H9 (cell line): ENCODE data around the gene CDK14. TPM values are rescaled to one million over a fixed set of nuclear protein-coding genes. Genes with fewer than 3 reads are reported as not detected.

Experiments used
- DNase-seq: peaks from one replicate; pipeline ENCODE4 v3.0.0-alpha.2; 2017
- H2AFZ ChIP-seq: one replicate; pipeline ENCODE4 v1.6.1; 2013; ENCODE audit warnings: mild to moderate bottlenecking, low read length, control low read depth, moderate library complexity
- H2AK5ac ChIP-seq: 2 replicates; pipeline ENCODE4 v1.6.1; 2013; ENCODE audit warnings: low read length, control low read depth, mixed read lengths; ENCODE audit not compliant: insufficient read length
- H2BK120ac ChIP-seq: one replicate; pipeline ENCODE4 v1.6.1; 2013; ENCODE audit warnings: low read depth, mild to moderate bottlenecking, low read length, control low read depth, inconsistent platforms; ENCODE audit not compliant: poor library complexity, severe bottlenecking
- H2BK12ac ChIP-seq: 2 replicates; pipeline ENCODE4 v1.6.1; 2013; ENCODE audit warnings: low read length, control low read depth, mixed read lengths, low read depth; ENCODE audit not compliant: insufficient read length
- H2BK15ac ChIP-seq: 2 replicates; pipeline ENCODE4 v1.6.1; 2013; ENCODE audit warnings: low read depth, low read length, control low read depth
- H2BK20ac ChIP-seq: one replicate; pipeline ENCODE4 v1.6.1; 2013; ENCODE audit warnings: low read depth, mild to moderate bottlenecking, low read length, control low read depth, inconsistent platforms; ENCODE audit not compliant: poor library complexity, severe bottlenecking
- H2BK5ac ChIP-seq: 2 replicates; pipeline ENCODE4 v1.6.1; 2013; ENCODE audit warnings: low read length, control low read depth, mixed read lengths; ENCODE audit not compliant: insufficient read length
- H3K14ac ChIP-seq: 2 replicates; pipeline ENCODE4 v1.6.1; 2013; ENCODE audit warnings: low read length, control low read depth; ENCODE audit not compliant: insufficient read depth
- H3K18ac ChIP-seq: 2 replicates; pipeline ENCODE4 v1.6.1; 2013; ENCODE audit warnings: low read depth, mild to moderate bottlenecking, mixed read lengths, low read length, control low read depth; ENCODE audit not compliant: insufficient read length
- H3K23ac ChIP-seq: 2 replicates; pipeline ENCODE4 v1.6.1; 2013; ENCODE audit warnings: low read length, control low read depth, mixed read lengths, low read depth; ENCODE audit not compliant: insufficient read length
- H3K23me2 ChIP-seq: 2 replicates; pipeline ENCODE4 v1.6.1; 2013; ENCODE audit warnings: low read depth, mild to moderate bottlenecking, mixed read lengths, low read length, control low read depth; ENCODE audit not compliant: insufficient read length, poor library complexity, severe bottlenecking
- H3K27ac ChIP-seq: 2 replicates; pipeline ENCODE4 v1.5.1; 2013; ENCODE audit warnings: low read length, control low read depth, mixed read lengths, low read depth; ENCODE audit not compliant: insufficient read length
- H3K27me3 ChIP-seq: 2 replicates; pipeline ENCODE4 v1.6.1; 2013; ENCODE audit warnings: low read length, control low read depth, inconsistent platforms; ENCODE audit not compliant: insufficient read depth
- H3K4ac ChIP-seq: 2 replicates; pipeline ENCODE4 v1.6.1; 2013; ENCODE audit warnings: low read depth, mild to moderate bottlenecking, control low read depth, inconsistent platforms, low read length, moderate library complexity
- H3K4me1 ChIP-seq: 2 replicates; pipeline ENCODE4 v1.6.1; 2013; ENCODE audit warnings: low read length, control low read depth, inconsistent platforms; ENCODE audit not compliant: insufficient read depth
- H3K4me2 ChIP-seq: 2 replicates; pipeline ENCODE4 v1.6.1; 2013; ENCODE audit warnings: low read length, control low read depth, mixed read lengths; ENCODE audit not compliant: insufficient read length, insufficient read depth
- H3K56ac ChIP-seq: 2 replicates; pipeline ENCODE4 v1.6.1; 2013; ENCODE audit warnings: low read depth, mild to moderate bottlenecking, mixed read lengths, low read length, control low read depth; ENCODE audit not compliant: insufficient read length
- H3K79me1 ChIP-seq: 2 replicates; pipeline ENCODE4 v1.6.1; 2013; ENCODE audit warnings: low read depth, mild to moderate bottlenecking, moderate library complexity, low read length, control low read depth, inconsistent platforms; ENCODE audit not compliant: insufficient read depth, poor library complexity, severe bottlenecking
- H3K79me2 ChIP-seq: 2 replicates; pipeline ENCODE4 v1.6.1; 2013; ENCODE audit warnings: low read length, control low read depth, inconsistent platforms; ENCODE audit not compliant: insufficient read depth
- H3K9ac ChIP-seq: 2 replicates; pipeline ENCODE4 v1.6.1; 2013; ENCODE audit warnings: low read length, control low read depth, mixed read lengths; ENCODE audit not compliant: insufficient read length; ENCODE audit errors: extremely low read depth
- H3K9me3 ChIP-seq: one replicate; pipeline ENCODE4 v1.6.1; 2013; ENCODE audit warnings: low read depth, low read length, inconsistent platforms; ENCODE audit not compliant: control insufficient read depth
- H3T11ph ChIP-seq: one replicate; pipeline ENCODE4 v1.6.1; 2013; ENCODE audit warnings: mild to moderate bottlenecking, low read length, control low read depth, inconsistent platforms
- H4K20me1 ChIP-seq: one replicate; pipeline ENCODE4 v1.6.1; 2013; ENCODE audit not compliant: control insufficient read depth, insufficient read length, insufficient read depth
- H4K5ac ChIP-seq: 2 replicates; pipeline ENCODE4 v1.6.1; 2013; ENCODE audit warnings: low read depth, mild to moderate bottlenecking, mixed read lengths, low read length, control low read depth; ENCODE audit not compliant: insufficient read length
- H4K8ac ChIP-seq: replicated peaks from 2 replicates; pipeline ENCODE4 v1.6.1; 2013; ENCODE audit warnings: low read length, control low read depth, mixed read lengths, low read depth; ENCODE audit not compliant: insufficient read length
- H4K91ac ChIP-seq: 2 replicates; pipeline ENCODE4 v1.6.1; 2013; ENCODE audit warnings: low read depth, mild to moderate bottlenecking, moderate library complexity, mixed read lengths, low read length, control low read depth; ENCODE audit not compliant: insufficient read length
- H3K27ac Mint-ChIP-seq, 3 experiments: 2 replicates in 2 of 3; 3 replicates in 1 of 3; pipeline ENCODE4 v1.8.0; 2020 to 2021; ENCODE audit warnings: mixed read lengths in 3 of 3, mild to moderate bottlenecking in 1 of 3, moderate library complexity in 1 of 3
- H3K27me3 Mint-ChIP-seq: 2 replicates; pipeline ENCODE4 v1.8.0; 2021; ENCODE audit warnings: low read depth, mild to moderate bottlenecking, moderate library complexity, mixed read lengths
- H3K36me3 Mint-ChIP-seq, 3 experiments: 2 replicates in 2 of 3; 3 replicates in 1 of 3; pipeline ENCODE4 v1.8.0; 2020 to 2021; ENCODE audit warnings: low read depth in 3 of 3, mixed read lengths in 3 of 3; ENCODE audit not compliant: insufficient read depth in 1 of 3
- H3K4me1 Mint-ChIP-seq, 2 experiments: 2 replicates each; pipeline ENCODE4 v1.8.0; 2020; ENCODE audit warnings: mixed read lengths in 2 of 2
- H3K4me3 Mint-ChIP-seq, 2 experiments: 2 replicates in 1 of 2; 3 replicates in 1 of 2; pipeline ENCODE4 v1.8.0; 2020 to 2021; ENCODE audit warnings: mild to moderate bottlenecking in 2 of 2, mixed read lengths in 2 of 2, moderate library complexity in 1 of 2
- H3K9me3 Mint-ChIP-seq, 2 experiments: 2 replicates in 1 of 2; 3 replicates in 1 of 2; pipeline ENCODE4 v1.8.0; 2020; ENCODE audit warnings: mild to moderate bottlenecking in 2 of 2, mixed read lengths in 2 of 2, moderate library complexity in 1 of 2
- CTCF ChIP-seq: fragments of 200-600 bp; sonication (generic); conservative IDR thresholded peaks from 3 replicates; pipeline ENCODE4 v1.8.0; 2021; ENCODE audit warnings: antibody characterized with exemption, mild to moderate bottlenecking
- WGBS: extraction: QIAGEN DNeasy Blood & Tissue Kit; methylation state at CpG from one replicate; pipeline ENCODE4 v1.1.7; 2013; ENCODE audit warnings: missing lambda C conversion rate, low lambda C conversion rate, mixed read lengths; ENCODE audit not compliant: insufficient read length; ENCODE audit errors: extremely low coverage; 5-methylcytosine and 5-hydroxymethylcytosine counted together
- total RNA-seq: library from RNA; stranded (reverse); gene quantifications from 2 replicates; pipeline ENCODE4 v1.2.1, GENCODE V29; 2021

Gene CDK14
- total RNA-seq, 1 experiment from 2014 or later, result 23.9 TPM

GRCh38 chr7:90777041-90777440 is 180.9 kb downstream of the CDK14 start:
- no peaks in the 10 kb centered on the region for H3K79me2 ChIP-seq
- no peak overlapping the region for H2AK5ac ChIP-seq
- no peak overlapping the region for H3K56ac ChIP-seq
- no peak overlapping the region for H2BK5ac ChIP-seq
- no peak overlapping the region for H4K91ac ChIP-seq
- DNase-seq, result no peak
- no CpG with 5 or more reads among the region's 2 CpGs for WGBS
- H4K8ac ChIP-seq, result no peak overlapping the region
- H3K14ac ChIP-seq, result no peak overlapping the region
- no peak overlapping the region for H2BK12ac ChIP-seq
- H3T11ph ChIP-seq, result no peak overlapping the region
- H2BK120ac ChIP-seq, result no peak overlapping the region
- H3K4me1 ChIP-seq, result no peaks in the 10 kb centered on the region
- no peak overlapping the region for H3K23ac ChIP-seq
- no peak for TF ChIP-seq CTCF
- no peak overlapping the region for H3K4me2 ChIP-seq
- no peaks in the 10 kb centered on the region for H3K27me3 ChIP-seq
- no peaks in the 10 kb centered on the region for H3K79me1 ChIP-seq
- H3K9ac ChIP-seq, result no peak overlapping the region
- H3K4ac ChIP-seq, result no peak overlapping the region
- no peak overlapping the region for H2BK20ac ChIP-seq
- H3K23me2 ChIP-seq, result no peaks in the 10 kb centered on the region
- no peak overlapping the region for H3K18ac ChIP-seq
- no peak overlapping the region for H2BK15ac ChIP-seq
- H4K5ac ChIP-seq, result no peak overlapping the region
- Mint-ChIP-seq H3K4me1 (no peaks in the 10 kb centered on the region), H3K27me3 (no peaks in the 10 kb centered on the region), H3K4me3 (no peak overlapping the region), H3K36me3 (peaks cover 2 to 9% (median 4%) of the 10 kb centered on the region in 3 experiments; a peak in 5 of 7 replicates), H3K9me3 (peaks cover 0 to 4% of the 10 kb centered on the region in 2 experiments; a peak in 4 of 5 replicates), H3K27ac (no peak overlapping the region)
- no peak overlapping the region for H3K27ac ChIP-seq
- no peaks in the 10 kb centered on the region for H4K20me1 ChIP-seq
- no peak overlapping the region for H2AFZ ChIP-seq
- H3K9me3 ChIP-seq, result no peaks in the 10 kb centered on the region
